IMR-90 (cell line): ENCODE data around the gene TRAF6. TPM values are rescaled to one million over a fixed set of nuclear protein-coding genes. Genes with fewer than 3 reads are reported as not detected.

ENCODE experiments used
- ATAC-seq: fragments of 200-7000 bp; cut with Tn5 transposase; 2 replicates; pipeline ENCODE4 v1.9.1; 2020; ENCODE audit warnings: low read depth, mild to moderate bottlenecking, moderate library complexity
- BruUV-seq: library from RNA; stranded (reverse); fragments of 400-500 nt; replicated peaks from 2 replicates; lab custom pipeline; 2021; lab: Mats Ljungman, UMichigan
- CTCF ChIA-PET: fragments of 300-600 bp; formaldehyde crosslinking; extraction: SDS; loops from one replicate; lab custom pipeline; 2021; ENCODE audit warnings: antibody characterized with exemption; lab: Yijun Ruan, JAX
- POLR2A ChIA-PET: fragments of 300-600 bp; sonication (Branson Sonifier 250); formaldehyde crosslinking; loops from one replicate; lab custom pipeline; 2022; ENCODE audit warnings: antibody characterized with exemption; ENCODE audit not compliant: unreplicated experiment; lab: Charles Lee
- DNase-seq: peaks from one replicate; pipeline ENCODE4 v3.0.0; 2013
- H2AFZ ChIP-seq: replicated peaks from 2 replicates; pipeline ENCODE3; 2013; ENCODE audit warnings: low read length, mild to moderate bottlenecking; ENCODE audit not compliant: poor library complexity
- H2AK5ac ChIP-seq: 2 replicates; pipeline ENCODE4 v1.6.1; 2013; ENCODE audit warnings: low read depth, low read length, inconsistent platforms
- H2AK9ac ChIP-seq: replicated peaks from 2 replicates; pipeline ENCODE3; 2013; ENCODE audit warnings: mild to moderate bottlenecking, low read depth, low read length, moderate library complexity; ENCODE audit not compliant: poor library complexity
- H2BK120ac ChIP-seq: 2 replicates; pipeline ENCODE4 v1.6.1; 2013; ENCODE audit warnings: low read depth, low read length, inconsistent platforms
- H2BK15ac ChIP-seq: 3 replicates; pipeline ENCODE4 v1.6.1; 2013; ENCODE audit warnings: low read depth, low read length, inconsistent platforms
- H2BK20ac ChIP-seq: 2 replicates; pipeline ENCODE4 v1.6.1; 2013; ENCODE audit warnings: low read depth, mild to moderate bottlenecking, inconsistent platforms, low read length, moderate library complexity
- H2BK5ac ChIP-seq: 2 replicates; pipeline ENCODE4 v1.6.1; 2013; ENCODE audit warnings: mild to moderate bottlenecking, low read depth, low read length, inconsistent platforms; ENCODE audit not compliant: poor library complexity, severe bottlenecking
- H3K14ac ChIP-seq: replicated peaks from 2 replicates; pipeline ENCODE4 v1.6.1; 2013; ENCODE audit warnings: low read depth, low read length, inconsistent platforms
- H3K18ac ChIP-seq: 2 replicates; pipeline ENCODE4 v1.6.1; 2013; ENCODE audit warnings: low read depth, low read length, control low read depth
- H3K23ac ChIP-seq: 2 replicates; pipeline ENCODE4 v1.6.1; 2013; ENCODE audit warnings: low read depth, low read length, inconsistent platforms
- H3K27ac ChIP-seq: 2 replicates; pipeline ENCODE4 v1.5.1; 2013; ENCODE audit warnings: mild to moderate bottlenecking, control low read depth, low read length; ENCODE audit not compliant: insufficient read depth
- H3K27me3 ChIP-seq: 2 replicates; pipeline ENCODE4 v1.6.1; 2013; ENCODE audit warnings: low read length; ENCODE audit not compliant: control insufficient read depth, insufficient read depth
- H3K36me3 ChIP-seq: 2 replicates; pipeline ENCODE4 v1.6.1; 2013; ENCODE audit warnings: low read length, mixed read lengths; ENCODE audit not compliant: control insufficient read depth, insufficient read depth
- H3K4ac ChIP-seq: 2 replicates; pipeline ENCODE4 v1.6.1; 2013; ENCODE audit warnings: low read depth, low read length, inconsistent platforms
- H3K4me1 ChIP-seq: 2 replicates; pipeline ENCODE4 v1.6.1; 2013; ENCODE audit warnings: low read length, mixed read lengths; ENCODE audit not compliant: control insufficient read depth, insufficient read depth
- H3K4me2 ChIP-seq: 2 replicates; pipeline ENCODE4 v1.6.1; 2013; ENCODE audit warnings: low read depth, mild to moderate bottlenecking, control low read depth, low read length, moderate library complexity
- H3K4me3 ChIP-seq: 2 replicates; pipeline ENCODE4 v1.5.1; 2013; ENCODE audit warnings: low read depth, mild to moderate bottlenecking, control low read depth, low read length, moderate library complexity; ENCODE audit not compliant: insufficient read depth
- H3K56ac ChIP-seq: 2 replicates; pipeline ENCODE4 v1.6.1; 2013; ENCODE audit warnings: low read length, inconsistent platforms; ENCODE audit not compliant: insufficient read depth; ENCODE audit errors: extremely low read depth
- H3K79me1 ChIP-seq, 2 experiments: 2 replicates each; pipeline ENCODE4 v1.6.1; 2013; ENCODE audit warnings: low read length in 2 of 2, inconsistent platforms in 1 of 2, low read depth in 1 of 2
- H3K9ac ChIP-seq: 2 replicates; pipeline ENCODE4 v1.6.1; 2013; ENCODE audit warnings: low read depth, low read length, control low read depth
- H3K9me1 ChIP-seq: 2 replicates; pipeline ENCODE4 v1.6.1; 2013; ENCODE audit warnings: low read length, inconsistent platforms; ENCODE audit not compliant: insufficient read depth
- H3K9me3 ChIP-seq: 2 replicates; pipeline ENCODE4 v1.6.1; 2013; ENCODE audit warnings: low read length; ENCODE audit not compliant: control insufficient read depth, insufficient read depth
- H4K20me1 ChIP-seq: 2 replicates; pipeline ENCODE4 v1.6.1; 2013; ENCODE audit warnings: low read length, inconsistent platforms; ENCODE audit not compliant: insufficient read depth
- H4K5ac ChIP-seq: 2 replicates; pipeline ENCODE4 v1.6.1; 2013; ENCODE audit warnings: mild to moderate bottlenecking, low read depth, low read length, control low read depth
- H4K8ac ChIP-seq, 2 experiments: 2 replicates each; pipeline ENCODE4 v1.6.1; 2013; ENCODE audit warnings: low read depth in 2 of 2, low read length in 2 of 2, control low read depth in 1 of 2, inconsistent platforms in 1 of 2
- H4K91ac ChIP-seq: 2 replicates; pipeline ENCODE4 v1.6.1; 2013; ENCODE audit warnings: low read depth, low read length, inconsistent platforms; ENCODE audit not compliant: insufficient read depth
- BHLHE40 ChIP-seq: fragments of 150-350 bp; IDR thresholded peaks from 2 replicates; pipeline ENCODE4 v1.6.1; 2016; ENCODE audit warnings: mild to moderate bottlenecking, low read depth, low read length
- CEBPB ChIP-seq: IDR thresholded peaks from 2 replicates; pipeline ENCODE4 v1.6.1; 2012; ENCODE audit warnings: low read depth, low read length, improper control_type of control experiment
- FOS ChIP-seq: fragments of 150-350 bp; IDR thresholded peaks from 2 replicates; pipeline ENCODE4 v1.6.1; 2016; ENCODE audit warnings: low read depth, low read length
- MAZ ChIP-seq: IDR thresholded peaks from 2 replicates; pipeline ENCODE4 v1.6.1; 2012; ENCODE audit warnings: low read depth, mild to moderate bottlenecking, low read length, improper control_type of control experiment, moderate library complexity, borderline replicate concordance
- RAD21 ChIP-seq: IDR thresholded peaks from 2 replicates; pipeline ENCODE4 v1.6.1; 2012; ENCODE audit warnings: low read length, improper control_type of control experiment
- RCOR1 ChIP-seq: IDR thresholded peaks from 2 replicates; pipeline ENCODE4 v1.6.1; 2012; ENCODE audit warnings: mild to moderate bottlenecking, low read length, improper control_type of control experiment; ENCODE audit not compliant: insufficient replicate concordance
- USF2 ChIP-seq: fragments of 150-350 bp; IDR thresholded peaks from 2 replicates; pipeline ENCODE4 v1.6.1; 2017; ENCODE audit warnings: mild to moderate bottlenecking, antibody characterized with exemption, low read length, low read depth
- WGBS, 2 experiments: methylation state at CpG; one replicate each; pipeline versions ENCODE4 v1.1.5 to v1.1.7; 2013; ENCODE audit warnings: missing lambda C conversion rate in 2 of 2; ENCODE audit not compliant: insufficient read length in 1 of 2; ENCODE audit errors: extremely low coverage in 2 of 2; 5-methylcytosine and 5-hydroxymethylcytosine counted together
- dilution Hi-C: fragments of 300-500 bp; cut with HindIII; formaldehyde crosslinking; loops from one replicate; pipeline ENCODE4 v1.14.3; 2018; ENCODE audit warnings: low sequenced_read_pairs; ENCODE audit not compliant: unreplicated experiment
- in situ Hi-C: fragments of 300-500 bp; cut with MboI; formaldehyde crosslinking; loops from 3 replicates; pipeline ENCODE4 v1.14.3; 2019; ENCODE audit warnings: low sequenced_read_pairs, inconsistent platforms, mixed read lengths
- intact Hi-C: fragments of 100-400 bp; cut with micrococcal nuclease; formaldehyde crosslinking; loops from 2 replicates; pipeline ENCODE4 v1.10.0; 2022
- polyA plus RNA-seq, 3 experiments: library from polyadenylated mRNA; depleted of rRNA; stranded (reverse); fragments of >200 nt; gene quantifications; 2 replicates each; pipeline ENCODE4 v1.2.3, GENCODE V29; 2012; ENCODE audit warnings: low replicate concordance in 1 of 3
- total RNA-seq: library from RNA; depleted of rRNA; stranded (reverse); fragments of >200 nt; gene quantifications from 2 replicates; pipeline ENCODE4 v1.2.3, GENCODE V29; 2012

The TRAF6 gene
- total and polyA plus RNA-seq, 2 of the 4 experiments (the other 2 are of a cell fraction), result 6.0 to 17.6 TPM

- dilution Hi-C loops (no loop called here), in situ Hi-C loops (no loop called here), intact Hi-C loops (no loop called here)
- H3K27ac ChIP-seq, result no peak overlapping the region
- no peak overlapping the region for H4K8ac ChIP-seq
- H2AFZ ChIP-seq, result no peak overlapping the region
- H2BK20ac ChIP-seq, result no peak overlapping the region
- no peaks in the 10 kb centered on the region for H3K9me1 ChIP-seq
- no peak overlapping the region for H4K91ac ChIP-seq
- H3K14ac ChIP-seq, result peak overlapping the region; percentile 51; the same call in 1 of the 2 replicates
- H3K27me3 ChIP-seq, result peaks cover 5% of the 10 kb centered on the region
- no peak overlapping the region for H2AK5ac ChIP-seq
- H2BK5ac ChIP-seq, result no peak overlapping the region
- no peaks in the 10 kb centered on the region for H3K79me1 ChIP-seq
- H2BK120ac ChIP-seq, result no peak overlapping the region
- no peak for TF ChIP-seq RAD21
- no peak for TF ChIP-seq RCOR1
- TF ChIP-seq FOS, result no peak
- TF ChIP-seq CEBPB, result no peak
- TF ChIP-seq USF2, result no peak
- TF ChIP-seq MAZ, result no peak
- no peak for TF ChIP-seq BHLHE40
- H3K4me3 ChIP-seq, result no peak overlapping the region
- H3K4ac ChIP-seq, result no peak overlapping the region
- no peak overlapping the region for H3K9ac ChIP-seq
- H3K18ac ChIP-seq, result no peak overlapping the region
- no peak overlapping the region for H3K4me2 ChIP-seq
- ChIA-PET CTCF (no interaction called here), POLR2A (interaction anchor here (0.5 kb wide), 1 partner anchor 11 kb away, joined by 3 read pairs; no protein-coding TSS in a partner anchor)
- no peaks in the 10 kb centered on the region for H4K20me1 ChIP-seq
- no peak overlapping the region for H3K23ac ChIP-seq
- no peak overlapping the region for H4K5ac ChIP-seq
- H2AK9ac ChIP-seq, result no peak overlapping the region
- ATAC-seq, result no peak
- no peaks in the 10 kb centered on the region for H3K36me3 ChIP-seq
- DNase-seq, result no peak
- no CpG with 5 or more reads among the region's 3 CpGs for WGBS, 2 experiments
- no peaks in the 10 kb centered on the region for H3K9me3 ChIP-seq
- no peaks in the 10 kb centered on the region for H3K4me1 ChIP-seq
- BruUV-seq, result no TSS peak
- H2BK15ac ChIP-seq, result no peak overlapping the region
- no peak overlapping the region for H3K56ac ChIP-seq
These were observed 24.3 kb upstream of the TRAF6 start for GRCh38 chr11:36534276-36534840.
